Transverse colon (tissue), 4 donors: ENCODE results near the gene PLCL1. TPM values are rescaled to one million over a fixed set of nuclear protein-coding genes. Genes with fewer than 3 reads are reported as not detected.

Experiments used
- DNase-seq: peaks from one replicate; pipeline ENCODE4 v3.0.0-alpha.2; 2019
- H3K27ac ChIP-seq, 4 donors: fragments of 200-600 bp; sonication (generic); 2 replicates each; pipeline ENCODE4 v1.5.1; 2016 to 2018; ENCODE audit warnings: inconsistent platforms in 4 of 4
- H3K27me3 ChIP-seq: fragments of 200-600 bp; sonication (generic); 2 replicates; pipeline ENCODE4 v1.5.1; 2017; ENCODE audit warnings: inconsistent platforms
- H3K36me3 ChIP-seq, 4 donors: fragments of 200-600 bp; sonication (generic); 2 replicates each; pipeline ENCODE4 v1.5.1; 2017 to 2019; ENCODE audit warnings: inconsistent platforms in 4 of 4
- H3K4me1 ChIP-seq, 4 donors: fragments of 200-600 bp; sonication (generic); 2 replicates each; pipeline ENCODE4 v1.5.1; 2017 to 2020; ENCODE audit warnings: inconsistent platforms in 4 of 4
- H3K4me3 ChIP-seq, 4 donors: fragments of 200-600 bp; sonication (generic); 1 replicate in 1 of 4; 2 replicates in 3 of 4; pipeline versions ENCODE4 v1.5.1 to v1.6.1; 2017 to 2019; ENCODE audit warnings: inconsistent platforms in 4 of 4
- H3K9me3 ChIP-seq, 2 donors: fragments of 200-600 bp; sonication (generic); 2 replicates each; pipeline ENCODE4 v1.5.1; 2017 to 2019; ENCODE audit warnings: inconsistent platforms in 2 of 2
- EP300 ChIP-seq: sonication (generic); formaldehyde crosslinking; IDR thresholded peaks from one replicate; pipeline ENCODE4 v1.6.1; 2017; ENCODE audit warnings: antibody characterized with exemption, low read depth
- POLR2A ChIP-seq: fragments of 450-650 bp; IDR thresholded peaks from one replicate; pipeline ENCODE4 v1.6.1; 2016; ENCODE audit warnings: antibody characterized with exemption, mild to moderate bottlenecking, moderate library complexity
- POLR2AphosphoS5 ChIP-seq, 3 donors: sonication (generic); formaldehyde crosslinking; IDR thresholded peaks; one replicate each; pipeline ENCODE4 v1.6.1; 2016; ENCODE audit warnings: antibody characterized with exemption in 3 of 3
- WGBS, 2 donors: methylation state at CpG; one replicate each; pipeline ENCODE4 v1.1.5; 2018; ENCODE audit warnings: low coverage in 1 of 2; 5-methylcytosine and 5-hydroxymethylcytosine counted together
- in situ Hi-C, 4 donors: fragments of 200-750 bp; cut with MboI; loops; one replicate each; pipeline versions ENCODE4 v1.15.0 to v1.15.1; 2017; ENCODE audit warnings: low sequenced_read_pairs in 3 of 4, low pct_ligation_motif_present in 1 of 4, low pct_unique_long_range_greater_than_20kb in 1 of 4
- intact Hi-C: fragments of 100-400 bp; cut with DNase I; formaldehyde crosslinking; loops from one replicate; pipeline ENCODE4 v1.15.1; 2023; ENCODE audit warnings: low total_unique reads
- total RNA-seq, 4 donors: library from RNA; depleted of rRNA; stranded (reverse); fragments of >200 nt; gene quantifications; one replicate each; pipeline ENCODE4 v1.1.0, GENCODE V29; 2016
- TF ChIP-seq, protein P1 (sequence below), 5 experiments: fragments of 200-600 bp in 3 of 5; fragments of 450-650 bp in 2 of 5; sonication (generic) in 3 of 5; IDR thresholded peaks; 1 replicate in 2 of 5; 2 replicates in 3 of 5; pipeline ENCODE4 v1.5.1; 2016 to 2017; ENCODE audit warnings: antibody characterized with exemption in 5 of 5, inconsistent platforms in 3 of 5, mild to moderate bottlenecking in 2 of 5, moderate library complexity in 1 of 5

PLCL1 gene
- total RNA-seq, 4 donors from 2014 or later: 0.20 to 7.1 (median 5.3) TPM

DNA sequence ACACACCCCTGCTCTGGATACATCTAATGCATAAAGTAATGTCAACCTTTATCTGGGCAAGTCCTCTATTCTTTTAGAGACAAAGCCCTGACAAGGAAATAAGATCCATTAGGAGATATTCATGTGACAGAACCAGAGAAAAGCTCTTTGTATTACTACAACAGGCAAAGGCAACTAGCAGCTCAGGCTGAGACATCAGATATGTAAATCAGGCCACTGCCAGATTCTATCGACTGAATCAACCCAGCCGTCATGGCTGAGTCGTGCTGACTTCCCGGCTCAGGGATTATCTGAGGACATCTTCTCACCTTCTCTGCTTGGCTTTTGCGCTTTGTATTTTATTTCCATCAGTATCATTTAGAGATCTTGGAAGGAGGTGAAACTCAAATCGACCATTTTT lies 294.5 kb downstream of the PLCL1 start:
- Histone ChIP-seq H3K4me3 (no peak overlapping the region), H3K9me3 (no peaks in the 10 kb centered on the region), H3K4me1 (no peaks in the 10 kb centered on the region), H3K27me3 (no peaks in the 10 kb centered on the region), H3K27ac (no peak overlapping the region), H3K36me3 (no peaks in the 10 kb centered on the region)
- 86 to 88% methylated on average over 6 of the region's 6 CpGs for WGBS, 2 donors
- no peak for TF ChIP-seq POLR2AphosphoS5 (IDR thresholded peaks at IDR 0.05)
- TF ChIP-seq, protein P1, sequence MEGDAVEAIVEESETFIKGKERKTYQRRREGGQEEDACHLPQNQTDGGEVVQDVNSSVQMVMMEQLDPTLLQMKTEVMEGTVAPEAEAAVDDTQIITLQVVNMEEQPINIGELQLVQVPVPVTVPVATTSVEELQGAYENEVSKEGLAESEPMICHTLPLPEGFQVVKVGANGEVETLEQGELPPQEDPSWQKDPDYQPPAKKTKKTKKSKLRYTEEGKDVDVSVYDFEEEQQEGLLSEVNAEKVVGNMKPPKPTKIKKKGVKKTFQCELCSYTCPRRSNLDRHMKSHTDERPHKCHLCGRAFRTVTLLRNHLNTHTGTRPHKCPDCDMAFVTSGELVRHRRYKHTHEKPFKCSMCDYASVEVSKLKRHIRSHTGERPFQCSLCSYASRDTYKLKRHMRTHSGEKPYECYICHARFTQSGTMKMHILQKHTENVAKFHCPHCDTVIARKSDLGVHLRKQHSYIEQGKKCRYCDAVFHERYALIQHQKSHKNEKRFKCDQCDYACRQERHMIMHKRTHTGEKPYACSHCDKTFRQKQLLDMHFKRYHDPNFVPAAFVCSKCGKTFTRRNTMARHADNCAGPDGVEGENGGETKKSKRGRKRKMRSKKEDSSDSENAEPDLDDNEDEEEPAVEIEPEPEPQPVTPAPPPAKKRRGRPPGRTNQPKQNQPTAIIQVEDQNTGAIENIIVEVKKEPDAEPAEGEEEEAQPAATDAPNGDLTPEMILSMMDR (IDR thresholded peaks at IDR 0.05): no peak
- TF ChIP-seq POLR2A: no peak
- no peak for TF ChIP-seq EP300
- in situ Hi-C loops (no loop called here), intact Hi-C loops (no loop called here)
- DNase-seq: no peak

DNA sequence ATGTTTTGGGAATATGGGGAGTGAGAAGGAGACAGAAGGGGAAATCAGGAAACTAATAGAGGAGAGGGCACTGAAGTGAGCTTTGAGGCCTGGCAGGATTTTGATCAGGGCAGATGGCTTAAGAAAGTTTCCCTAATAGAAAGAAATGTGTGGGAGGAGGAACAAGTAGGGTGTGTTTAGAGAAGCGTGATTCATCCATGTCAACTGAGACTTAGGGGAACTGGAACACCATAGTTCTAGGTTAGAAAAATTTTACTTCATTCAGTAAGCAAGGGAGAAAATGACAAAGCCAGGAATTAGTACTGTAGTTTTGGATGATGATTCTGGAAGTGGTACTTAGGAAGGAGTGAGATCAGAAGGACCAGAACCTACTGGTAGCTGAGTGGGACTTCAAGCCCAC lies 296.0 kb downstream of the PLCL1 start:
- intact Hi-C loops: no loop called here
- Histone ChIP-seq H3K4me1 (no peaks in the 10 kb centered on the region), H3K36me3 (no peaks in the 10 kb centered on the region), H3K9me3 (no peaks in the 10 kb centered on the region), H3K27ac (no peak overlapping the region), H3K27me3 (no peaks in the 10 kb centered on the region), H3K4me3 (no peak overlapping the region)
- no peak for DNase-seq
- TF ChIP-seq, protein P1 (IDR thresholded peaks at IDR 0.05): no peak
- no peak for TF ChIP-seq POLR2A
- TF ChIP-seq EP300: no peak
- no peak for TF ChIP-seq POLR2AphosphoS5 (IDR thresholded peaks at IDR 0.05)
- in situ Hi-C loops: no loop called here
- 63 to 75% methylated on average over 1 of the region's 1 CpG for WGBS, 2 donors

DNA sequence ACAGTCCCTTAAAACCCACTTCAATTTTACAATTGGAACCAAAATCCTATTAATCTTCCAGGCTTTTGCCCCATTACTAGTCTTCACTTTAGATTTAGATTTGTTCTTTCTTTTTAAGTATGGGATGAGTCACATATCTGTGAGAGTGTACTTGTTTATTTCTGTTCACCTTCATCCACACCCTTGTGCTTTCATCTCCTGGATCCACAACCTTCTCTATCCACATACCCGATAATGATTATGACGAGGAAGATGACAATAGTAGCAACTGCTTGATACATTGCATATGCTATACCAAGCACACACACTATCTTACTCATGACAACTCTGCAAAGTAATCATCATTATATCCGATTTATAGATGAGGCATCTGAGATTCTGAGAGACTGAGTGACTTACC lies 297.3 kb downstream of the PLCL1 start:
- H3K27ac ChIP-seq: no peak overlapping the region
- in situ Hi-C loops (no loop called here), intact Hi-C loops (no loop called here)
- DNase-seq: no peak
- no peaks in the 10 kb centered on the region for H3K9me3 ChIP-seq
- H3K4me3 ChIP-seq: no peak overlapping the region
- H3K27me3 ChIP-seq: no peaks in the 10 kb centered on the region
- no peak for TF ChIP-seq POLR2AphosphoS5 (IDR thresholded peaks at IDR 0.05)
- TF ChIP-seq, protein P1 (IDR thresholded peaks at IDR 0.05): no peak
- no peak for TF ChIP-seq POLR2A
- TF ChIP-seq EP300: no peak
- no peaks in the 10 kb centered on the region for H3K36me3 ChIP-seq
- H3K4me1 ChIP-seq: no peaks in the 10 kb centered on the region
- whole genome bisulfite sequencing, 2 donors: 89 to 92% methylated on average over 3 of the region's 3 CpGs

DNA sequence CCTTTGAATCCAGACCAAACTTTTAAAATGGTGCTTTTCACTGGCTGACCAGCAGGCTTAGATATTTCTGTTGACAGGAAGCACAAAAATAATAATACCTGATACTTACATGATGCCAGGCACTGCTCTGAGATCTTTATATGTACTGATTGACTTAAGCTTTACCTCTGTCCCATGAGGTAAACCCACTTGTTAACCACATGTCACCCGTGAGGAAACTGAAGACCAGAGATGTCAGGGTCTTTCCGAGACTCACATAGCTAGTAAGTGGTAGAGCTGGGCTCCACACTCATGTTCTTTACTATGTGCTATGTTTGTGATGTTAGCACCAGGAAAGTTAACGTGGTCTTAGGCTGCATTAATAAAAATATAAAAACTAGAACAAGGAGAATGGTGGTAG lies 297.7 kb downstream of the PLCL1 start:
- WGBS, 2 donors: 74 to 83% methylated on average over 3 of the region's 3 CpGs
- H3K27me3 ChIP-seq: no peaks in the 10 kb centered on the region
- no peak overlapping the region for H3K4me3 ChIP-seq
- no peak overlapping the region for H3K27ac ChIP-seq
- no peaks in the 10 kb centered on the region for H3K4me1 ChIP-seq
- in situ Hi-C loops: no loop called here
- H3K36me3 ChIP-seq: no peaks in the 10 kb centered on the region
- no peak for TF ChIP-seq POLR2AphosphoS5 (IDR thresholded peaks at IDR 0.05)
- TF ChIP-seq, protein P1 (IDR thresholded peaks at IDR 0.05): no peak
- no peak for TF ChIP-seq EP300
- TF ChIP-seq POLR2A: no peak
- no peak for DNase-seq
- no peaks in the 10 kb centered on the region for H3K9me3 ChIP-seq
- intact Hi-C loops: no loop called here
